Measurements from ENCODE around the gene PSME3IP1. TPM values are rescaled to one million over a fixed set of nuclear protein-coding genes. Genes with fewer than 3 reads are reported as not detected.

Gene PSME3IP1
- total RNA-seq, 1 donor from 2014 or later = 79.8 TPM

- intact Hi-C loops (cut with DNase I) = loop anchor here (10.0 kb wide), 1 partner anchor 82 kb away; no protein-coding TSS in a partner anchor
- no peak for DNase-seq
- ATAC-seq = peak; percentile 3 to 43
- peaks cover 83% of the 10 kb centered on the region for H3K36me3 ChIP-seq
- H3K4me1 ChIP-seq = peaks cover 30% of the 10 kb centered on the region
- H3K4me3 ChIP-seq = no peak overlapping the region
- no peak for TF ChIP-seq CTCF (IDR thresholded peaks at IDR 0.05)
- H3K27me3 ChIP-seq (ENCODE audit: low read depth) = no peaks in the 10 kb centered on the region
- H3K27ac ChIP-seq = peak overlapping the region; percentile 72
- no peaks in the 10 kb centered on the region for H3K9me3 ChIP-seq
Observed at GRCh38 chr16:57166451-57166850, 19.4 kb downstream of the PSME3IP1 start.

- DNase-seq (no peak), ATAC-seq (no peak)
- peaks cover 31% of the 10 kb centered on the region for H3K4me1 ChIP-seq
- intact Hi-C loops (cut with DNase I) = loop anchor here (10.0 kb wide), 1 partner anchor 81 kb away; no protein-coding TSS in a partner anchor
- peak overlapping the region; percentile 72 for H3K27ac ChIP-seq
- TF ChIP-seq CTCF (IDR thresholded peaks at IDR 0.05) = no peak
- no peaks in the 10 kb centered on the region for H3K9me3 ChIP-seq
- H3K36me3 ChIP-seq = peaks cover 83% of the 10 kb centered on the region
- H3K27me3 ChIP-seq (ENCODE audit: low read depth) = no peaks in the 10 kb centered on the region
- no peak overlapping the region for H3K4me3 ChIP-seq
Observed at GRCh38 chr16:57165938-57166337, 19.9 kb downstream of the PSME3IP1 start.

- Histone ChIP-seq H3K27me3 (ENCODE audit: low read depth) (no peaks in the 10 kb centered on the region), H3K27ac (no peak overlapping the region), H3K36me3 (peaks cover 83% of the 10 kb centered on the region), H3K4me1 (peaks cover 34% of the 10 kb centered on the region), H3K9me3 (no peaks in the 10 kb centered on the region), H3K4me3 (no peak overlapping the region)
- ATAC-seq (no peak), DNase-seq (no peak)
- intact Hi-C loops (cut with DNase I) = loop anchor here (10.0 kb wide), 1 partner anchor 81 kb away; no protein-coding TSS in a partner anchor
- TF ChIP-seq CTCF (IDR thresholded peaks at IDR 0.05) = no peak
Observed at GRCh38 chr16:57165483-57165882, 20.4 kb downstream of the PSME3IP1 start.

GRCh38 chr16:57163842-57164241, 22.0 kb downstream of the PSME3IP1 start:
- no peak overlapping the region for H3K27ac ChIP-seq
- no peak overlapping the region for H3K4me3 ChIP-seq
- no peak for DNase-seq
- H3K36me3 ChIP-seq = peaks cover 81% of the 10 kb centered on the region
- peaks cover 34% of the 10 kb centered on the region for H3K4me1 ChIP-seq
- intact Hi-C loops (cut with DNase I) = loop anchor here (10.0 kb wide), 1 partner anchor 79 kb away; no protein-coding TSS in a partner anchor
- no peaks in the 10 kb centered on the region for H3K9me3 ChIP-seq
- TF ChIP-seq CTCF (IDR thresholded peaks at IDR 0.05) = no peak
- no peak for ATAC-seq
- no peaks in the 10 kb centered on the region for H3K27me3 ChIP-seq (ENCODE audit: low read depth)

- H3K9me3 ChIP-seq = no peaks in the 10 kb centered on the region
- H3K27ac ChIP-seq = no peak overlapping the region
- no peaks in the 10 kb centered on the region for H3K27me3 ChIP-seq (ENCODE audit: low read depth)
- no peak for TF ChIP-seq CTCF (IDR thresholded peaks at IDR 0.05)
- H3K4me1 ChIP-seq = peaks cover 10% of the 10 kb centered on the region
- DNase-seq = no peak
- H3K4me3 ChIP-seq = no peak overlapping the region
- intact Hi-C loops (cut with DNase I) = no loop called here
- ATAC-seq = no peak
- peaks cover 96% of the 10 kb centered on the region for H3K36me3 ChIP-seq
Observed at GRCh38 chr16:57159447-57159846, 26.4 kb downstream of the PSME3IP1 start.

All from lower lobe of right lung (tissue), 2 donors.